NCI-H2029 treated with DMSO at 0.1 percent for 48 hours (cell line): ENCODE results near the gene FAHD2A.
"Not testable (repeated sequence)": the region's sequence is repeated elsewhere in the genome, so short reads cannot be mapped to it uniquely, and the experiment has no call there.

Source experiments
- DNase-seq: peaks from one replicate; lab custom pipeline; 2025; lab: John Stamatoyannopoulos, UW

Gene FAHD2A

GRCh38 chr2:95390881-95391321, 11.6 kb upstream of the FAHD2A start:
- no peak for DNase-seq

- no peak for DNase-seq
These were observed 10.7 kb upstream of the FAHD2A start for GRCh38 chr2:95391641-95392310.

- DNase-seq: no peak
These were observed 10.2 kb upstream of the FAHD2A start for GRCh38 chr2:95392320-95392719.

GRCh38 chr2:95392730-95393455, 9.6 kb upstream of the FAHD2A start:
- no peak for DNase-seq

- no peak for DNase-seq
These were observed 8.6 kb upstream of the FAHD2A start for GRCh38 chr2:95393901-95394300.

GRCh38 chr2:95399061-95399460, 3.4 kb upstream of the FAHD2A start:
- DNase-seq: no peak

- DNase-seq: no peak
These were observed 1.0 kb upstream of the FAHD2A start for GRCh38 chr2:95401480-95401879.

- not testable (repeated sequence) for DNase-seq
These were observed 521 bp upstream of the FAHD2A start for GRCh38 chr2:95402004-95402369.

- DNase-seq: not testable (repeated sequence)
These were observed 755 bp downstream of the FAHD2A start for GRCh38 chr2:95403204-95403721.

GRCh38 chr2:95403824-95404223, 1.3 kb downstream of the FAHD2A start:
- DNase-seq: not testable (repeated sequence)

- not testable (repeated sequence) for DNase-seq
These were observed 2.2 kb downstream of the FAHD2A start for GRCh38 chr2:95404676-95405075.

- DNase-seq: not testable (repeated sequence)
These were observed 8.7 kb downstream of the FAHD2A start for GRCh38 chr2:95411239-95411638.

- peak; percentile 35 for DNase-seq
These were observed 11.6 kb downstream of the FAHD2A start for GRCh38 chr2:95414015-95414594.

GRCh38 chr2:95415138-95415537, 12.6 kb downstream of the FAHD2A start:
- DNase-seq: not testable (repeated sequence)

GRCh38 chr2:95415561-95415960, 13.1 kb downstream of the FAHD2A start:
- not testable (repeated sequence) for DNase-seq

- not testable (repeated sequence) for DNase-seq
These were observed 24.8 kb downstream of the FAHD2A start for GRCh38 chr2:95427196-95427867.

GRCh38 chr2:95429748-95430467, 27.4 kb downstream of the FAHD2A start:
- not testable (repeated sequence) for DNase-seq

- not testable (repeated sequence) for DNase-seq
These were observed 30.9 kb downstream of the FAHD2A start for GRCh38 chr2:95433373-95433772.

- not testable (repeated sequence) for DNase-seq
These were observed 31.5 kb downstream of the FAHD2A start for GRCh38 chr2:95433973-95434372.

GRCh38 chr2:95434507-95435076, 32.1 kb downstream of the FAHD2A start:
- DNase-seq: not testable (repeated sequence)
